CD4-positive, alpha-beta T cell treated with Interferon alpha-2 for 1 hour (primary cell): ENCODE data around the gene PRXL2B.

Experiments used
- DNase-seq, 2 donors: peaks; one replicate each; pipeline ENCODE4 v3.0.0-alpha.2; 2020 to 2022

The PRXL2B gene

GRCh38 chr1:2587071-2587859 is 688 bp downstream of the PRXL2B start:
- no peak for DNase-seq

- DNase-seq: no peak
These were observed 1.4 kb downstream of the PRXL2B start for GRCh38 chr1:2587860-2588571.

- DNase-seq: no peak
These were observed 2.3 kb downstream of the PRXL2B start for GRCh38 chr1:2588661-2589430.

GRCh38 chr1:2589431-2590232 is 3.1 kb downstream of the PRXL2B start:
- DNase-seq: no peak

GRCh38 chr1:2590233-2591141 is 3.9 kb downstream of the PRXL2B start:
- DNase-seq: no peak

GRCh38 chr1:2591233-2591580 is 4.6 kb downstream of the PRXL2B start:
- DNase-seq: no peak

GRCh38 chr1:2591581-2592261 is 5.1 kb downstream of the PRXL2B start:
- DNase-seq: no peak

GRCh38 chr1:2592672-2593071 is 6.1 kb downstream of the PRXL2B start:
- DNase-seq: no peak

GRCh38 chr1:2593251-2593878 is 6.8 kb downstream of the PRXL2B start:
- DNase-seq: no peak

GRCh38 chr1:2594001-2594640 is 7.5 kb downstream of the PRXL2B start:
- DNase-seq: no peak

- no peak for DNase-seq
These were observed 8.1 kb downstream of the PRXL2B start for GRCh38 chr1:2594641-2595131.

- no peak for DNase-seq
These were observed 8.8 kb downstream of the PRXL2B start for GRCh38 chr1:2595261-2595811.

- DNase-seq: no peak
These were observed 9.4 kb downstream of the PRXL2B start for GRCh38 chr1:2595812-2596529.

GRCh38 chr1:2596530-2597333 is 10.2 kb downstream of the PRXL2B start:
- DNase-seq: no peak

- no peak for DNase-seq
These were observed 11.1 kb downstream of the PRXL2B start for GRCh38 chr1:2597441-2598328.

- no peak for DNase-seq
These were observed 11.9 kb downstream of the PRXL2B start for GRCh38 chr1:2598329-2598931.
